Measurements from ENCODE around the gene PLEKHH3.

- TF ChIP-seq CTCF (IDR thresholded peaks at IDR 0.05) (no peak), POLR2A (IDR thresholded peaks at IDR 0.05) (no peak)
Observed at GRCh38 chr17:42657824-42658588, 18.8 kb downstream of the PLEKHH3 start.
